ENCODE data around the gene LRFN2. TPM values are rescaled to one million over a fixed set of nuclear protein-coding genes. Genes with fewer than 3 reads are reported as not detected.

Gene LRFN2
- polyA plus RNA-seq, 1 experiment, result not detected

- DNase-seq (ENCODE audit: low read depth, low spot score), result no peak
- no peaks in the 10 kb centered on the region for H3K9me3 ChIP-seq (ENCODE audit: control insufficient read depth, insufficient read depth, low read length)
- no peak overlapping the region for H3K4me3 ChIP-seq (ENCODE audit: low read depth, low read length)
- TF ChIP-seq CTCF (IDR thresholded peaks at IDR 0.05; ENCODE audit: low read depth, low read length), result no peak
- POLR2A ChIA-PET, result no interaction called here
- H3K27ac ChIP-seq (ENCODE audit: low read depth, low read length), result no peak overlapping the region
- CTCF ChIA-PET, result no interaction called here
- no peaks in the 10 kb centered on the region for H3K27me3 ChIP-seq (ENCODE audit: control insufficient read depth, insufficient read depth, low read length)
Measured at GRCh38 chr6:40535110-40535818, 51.9 kb downstream of the LRFN2 start.

- Histone ChIP-seq H3K4me3 (ENCODE audit: low read depth, low read length) (no peak overlapping the region), H3K9me3 (ENCODE audit: control insufficient read depth, insufficient read depth, low read length) (no peaks in the 10 kb centered on the region), H3K27me3 (ENCODE audit: control insufficient read depth, insufficient read depth, low read length) (no peaks in the 10 kb centered on the region), H3K27ac (ENCODE audit: low read depth, low read length) (no peak overlapping the region)
- no peak for TF ChIP-seq CTCF (IDR thresholded peaks at IDR 0.05; ENCODE audit: low read depth, low read length)
- ChIA-PET CTCF (no interaction called here), POLR2A (no interaction called here)
- DNase-seq (ENCODE audit: low read depth, low spot score), result no peak
Measured at GRCh38 chr6:40532349-40533000, 54.7 kb downstream of the LRFN2 start.

- Histone ChIP-seq H3K4me3 (ENCODE audit: low read depth, low read length) (no peak overlapping the region), H3K9me3 (ENCODE audit: control insufficient read depth, insufficient read depth, low read length) (no peaks in the 10 kb centered on the region), H3K27me3 (ENCODE audit: control insufficient read depth, insufficient read depth, low read length) (no peaks in the 10 kb centered on the region), H3K27ac (ENCODE audit: low read depth, low read length) (no peak overlapping the region)
- DNase-seq (ENCODE audit: low read depth, low spot score), result no peak
- ChIA-PET CTCF (no interaction called here), POLR2A (no interaction called here)
- TF ChIP-seq CTCF (IDR thresholded peaks at IDR 0.05; ENCODE audit: low read depth, low read length), result no peak
Measured at GRCh38 chr6:40529919-40530318, 57.2 kb downstream of the LRFN2 start.

- no peak for DNase-seq (ENCODE audit: low read depth, low spot score)
- Histone ChIP-seq H3K4me3 (ENCODE audit: low read depth, low read length) (no peak overlapping the region), H3K9me3 (ENCODE audit: control insufficient read depth, insufficient read depth, low read length) (no peaks in the 10 kb centered on the region), H3K27me3 (ENCODE audit: control insufficient read depth, insufficient read depth, low read length) (no peaks in the 10 kb centered on the region), H3K27ac (ENCODE audit: low read depth, low read length) (no peak overlapping the region)
- POLR2A ChIA-PET, result no interaction called here
- CTCF ChIA-PET, result no interaction called here
- no peak for TF ChIP-seq CTCF (IDR thresholded peaks at IDR 0.05; ENCODE audit: low read depth, low read length)
Measured at GRCh38 chr6:40529040-40529439, 58.1 kb downstream of the LRFN2 start.

- DNase-seq (ENCODE audit: low read depth, low spot score), result no peak
- Histone ChIP-seq H3K4me3 (ENCODE audit: low read depth, low read length) (no peak overlapping the region), H3K9me3 (ENCODE audit: control insufficient read depth, insufficient read depth, low read length) (no peaks in the 10 kb centered on the region), H3K27ac (ENCODE audit: low read depth, low read length) (no peak overlapping the region), H3K27me3 (ENCODE audit: control insufficient read depth, insufficient read depth, low read length) (no peaks in the 10 kb centered on the region)
- POLR2A ChIA-PET, result no interaction called here
- CTCF ChIA-PET, result no interaction called here
- TF ChIP-seq CTCF (IDR thresholded peaks at IDR 0.05; ENCODE audit: low read depth, low read length), result no peak
Measured at GRCh38 chr6:40528051-40528450, 59.1 kb downstream of the LRFN2 start.
